HCT116 (cell line): Measurements from ENCODE around the gene HCST. TPM values are rescaled to one million over a fixed set of nuclear protein-coding genes. Genes with fewer than 3 reads are reported as not detected.

Experiments used
- ATAC-seq: fragments of 200-7000 bp; cut with Tn5 transposase; 2 replicates; pipeline ENCODE4 v1.9.1; 2020; ENCODE audit warnings: mild to moderate bottlenecking, moderate library complexity
- BruUV-seq: library from RNA; stranded (reverse); fragments of 400-500 nt; replicated peaks from 2 replicates; lab custom pipeline; 2021; lab: Mats Ljungman, UMichigan
- CTCF ChIA-PET: fragments of 300-600 bp; sonication (Branson Sonifier 250); formaldehyde crosslinking; loops from one replicate; lab custom pipeline; 2021; ENCODE audit warnings: antibody characterized with exemption; lab: Charles Lee
- POLR2A ChIA-PET: fragments of 300-600, 350-600 bp; sonication (Branson Sonifier 250); formaldehyde crosslinking; loops from one replicate; lab custom pipeline; 2021; ENCODE audit warnings: antibody characterized with exemption; lab: Charles Lee
- RAD21 ChIA-PET, 2 experiments: fragments of 300-600 bp; sonication (Branson Sonifier 250); formaldehyde crosslinking; loops; one replicate each; lab custom pipeline; 2023; ENCODE audit warnings: low total read pairs in 2 of 2; ENCODE audit not compliant: uncharacterized antibody in 2 of 2, unreplicated experiment in 2 of 2, low non-redundant PET in 1 of 2; lab: Charles Lee
- DNase-seq: peaks from one replicate; pipeline ENCODE4 v3.0.0-alpha.2; 2010; ENCODE audit warnings: low read depth, low spot score
- H2AFZ ChIP-seq: fragments of 200-600 bp; shearing (Covaris generic), sonication (generic); 2 replicates; pipeline ENCODE4 v1.6.1; 2017; ENCODE audit warnings: low read depth, mixed run types, mixed read lengths, antibody characterized with exemption, low read length; ENCODE audit not compliant: poor library complexity, severe bottlenecking
- H3K27ac ChIP-seq: 2 replicates; pipeline ENCODE4 v1.5.1; 2012; ENCODE audit warnings: low read depth, low read length
- H3K27me3 ChIP-seq: fragments of 200-600 bp; sonication (generic); 2 replicates; pipeline ENCODE4 v1.6.1; 2016; ENCODE audit warnings: mixed run types, low read length, mixed read lengths; ENCODE audit not compliant: insufficient read depth
- H3K36me3 ChIP-seq, 2 experiments: fragments of 200-500 bp in 1 of 2; fragments of 200-600 bp in 1 of 2; sonication (Bioruptor generic) in 1 of 2; sonication (generic) in 1 of 2; 2 replicates each; pipeline versions ENCODE4 v1.5.1 to v1.6.1; 2014 to 2016; ENCODE audit warnings: low read length in 2 of 2, inconsistent platforms in 1 of 2, mixed read lengths in 1 of 2, mixed run types in 1 of 2; ENCODE audit not compliant: insufficient read depth in 2 of 2, control insufficient read depth in 1 of 2
- H3K4me1 ChIP-seq, 2 experiments: fragments of 200-600 bp in 1 of 2; sonication (generic) in 1 of 2; 2 replicates each; pipeline versions ENCODE4 v1.5.1 to v1.6.1; 2012 to 2017; ENCODE audit warnings: low read length in 2 of 2, inconsistent platforms in 1 of 2, mild to moderate bottlenecking in 1 of 2, mixed read lengths in 1 of 2, mixed run types in 1 of 2, moderate library complexity in 1 of 2; ENCODE audit not compliant: insufficient read depth in 2 of 2, control insufficient read depth in 1 of 2
- H3K4me2 ChIP-seq: fragments of 200-600 bp; sonication (generic); 2 replicates; pipeline ENCODE4 v1.6.1; 2017; ENCODE audit warnings: mixed run types, low read length, mixed read lengths
- H3K4me3 ChIP-seq, 2 experiments: fragments of 200-600 bp in 1 of 2; sonication (generic) in 1 of 2; replicated peaks in 1 of 2; 2 replicates each; pipeline ENCODE4 v1.5.1; 2011 to 2016; ENCODE audit warnings: low read length in 2 of 2, control low read depth in 1 of 2, low read depth in 1 of 2, mild to moderate bottlenecking in 1 of 2, mixed read lengths in 1 of 2, mixed run types in 1 of 2
- H3K79me2 ChIP-seq: fragments of 200-600 bp; sonication (generic); 2 replicates; pipeline ENCODE4 v1.6.1; 2017; ENCODE audit warnings: mild to moderate bottlenecking, mixed run types, low read length, moderate library complexity, mixed read lengths; ENCODE audit not compliant: insufficient read depth
- H3K9ac ChIP-seq: fragments of 200-600 bp; sonication (generic); 2 replicates; pipeline ENCODE4 v1.6.1; 2016; ENCODE audit warnings: low read length, mixed read lengths
- H3K9me2 ChIP-seq: fragments of 200-600 bp; sonication (generic), shearing (Covaris generic); 2 replicates; pipeline ENCODE4 v1.6.1; 2017; ENCODE audit warnings: mixed run types, mild to moderate bottlenecking, moderate library complexity; ENCODE audit not compliant: insufficient read depth
- H3K9me3 ChIP-seq, 2 experiments: fragments of 200-500 bp in 1 of 2; fragments of 200-600 bp in 1 of 2; sonication (Bioruptor generic) in 1 of 2; sonication (generic) in 1 of 2; 2 replicates each; pipeline ENCODE4 v1.6.1; 2014 to 2017; ENCODE audit warnings: low read length in 2 of 2, mixed read lengths in 2 of 2, inconsistent platforms in 1 of 2, low read depth in 1 of 2, mild to moderate bottlenecking in 1 of 2, mixed run types in 1 of 2, moderate library complexity in 1 of 2; ENCODE audit not compliant: control insufficient read depth in 1 of 2, insufficient read depth in 1 of 2
- H4K20me1 ChIP-seq: fragments of 200-600 bp; sonication (generic), shearing (Covaris generic); 2 replicates; pipeline ENCODE4 v1.6.1; 2017; ENCODE audit warnings: mixed run types, mild to moderate bottlenecking, moderate library complexity; ENCODE audit not compliant: insufficient read depth
- CBX3 ChIP-seq: IDR thresholded peaks from 2 replicates; pipeline ENCODE4 v1.6.1; 2012; ENCODE audit warnings: low read depth
- ELF1 ChIP-seq: IDR thresholded peaks from 2 replicates; pipeline ENCODE4 v1.6.1; 2012; ENCODE audit warnings: low read depth, borderline replicate concordance
- EZH2phosphoT487 ChIP-seq: fragments of 200-600 bp; IDR thresholded peaks from 2 replicates; pipeline ENCODE4 v1.6.1; 2018; ENCODE audit warnings: antibody characterized with exemption, borderline replicate concordance
- SRF ChIP-seq: IDR thresholded peaks from 2 replicates; pipeline ENCODE4 v1.6.1; 2012; ENCODE audit warnings: low read depth
- YY1 ChIP-seq: IDR thresholded peaks from 2 replicates; pipeline ENCODE4 v1.6.1; 2011; ENCODE audit warnings: low read length, low read depth, moderate library complexity, mild to moderate bottlenecking; ENCODE audit not compliant: insufficient replicate concordance; ENCODE audit errors: extremely low read depth
- ZFX ChIP-seq: fragments of 450-650 bp; IDR thresholded peaks from 2 replicates; pipeline ENCODE4 v1.6.1; 2017
- intact Hi-C: fragments of 100-400 bp; cut with micrococcal nuclease; formaldehyde crosslinking; loops from 2 replicates; pipeline ENCODE4 v1.10.0; 2022
- total RNA-seq: library from RNA; stranded (reverse); gene quantifications from one replicate; pipeline ENCODE4 v1.2.1, GENCODE V29; 2021; ENCODE audit not compliant: unreplicated experiment
- TF ChIP-seq, protein P1 (sequence below): IDR thresholded peaks from 2 replicates; pipeline ENCODE4 v1.6.1; 2012; ENCODE audit warnings: low read depth
- TF ChIP-seq, protein P2 (sequence below), 3 experiments: fragments of 200-600 bp in 1 of 3; sonication (generic) in 1 of 3; IDR thresholded peaks in 2 of 3; conservative IDR thresholded peaks in 1 of 3; 2 replicates each; pipeline ENCODE4 v1.5.1; 2012 to 2017; ENCODE audit warnings: low read depth in 2 of 3, low read length in 2 of 3, antibody characterized with exemption in 1 of 3, borderline replicate concordance in 1 of 3, control low read depth in 1 of 3, mild to moderate bottlenecking in 1 of 3, mixed read lengths in 1 of 3, mixed run types in 1 of 3, moderate library complexity in 1 of 3; ENCODE audit not compliant: insufficient read depth in 1 of 3

Gene HCST
- total RNA-seq, 1 experiment from 2014 or later, result 1.2 TPM

DNA sequence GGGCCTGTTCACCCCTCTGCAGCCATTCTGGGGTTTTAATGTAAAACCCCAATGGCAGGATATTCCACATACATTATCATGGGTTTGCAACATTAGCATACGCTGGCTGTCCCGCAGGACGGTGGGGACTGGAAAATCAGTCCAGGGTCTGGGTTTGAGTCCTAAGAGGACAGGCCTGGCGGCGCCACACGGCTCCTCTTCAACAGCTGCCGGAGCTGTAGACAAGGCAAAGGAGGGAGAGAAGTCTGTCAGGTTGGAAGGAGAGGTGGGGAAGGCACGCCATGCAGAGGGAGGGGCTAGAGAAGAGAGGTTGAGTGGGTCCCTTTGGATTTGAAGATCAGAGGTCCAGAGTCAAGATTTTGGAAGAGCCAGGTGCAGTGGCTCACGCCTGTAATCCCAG, 13.9 kb upstream of the HCST start:
- CTCF ChIA-PET, result interaction anchor here (1.4 kb wide), 1 partner anchor 44 kb away, joined by 3 read pairs; no protein-coding TSS in a partner anchor
- no peaks in the 10 kb centered on the region for H3K9me3 ChIP-seq
- peaks cover 24 to 40% of the 10 kb centered on the region in 2 experiments; a peak in 3 of 4 replicates for H3K36me3 ChIP-seq
- intact Hi-C loops, result loop anchor here (10.0 kb wide), 1 partner anchor 166 kb away; the partner anchor contains the start of genes THAP8 and WDR62
- no peak overlapping the region for H3K4me3 ChIP-seq
- no peaks in the 10 kb centered on the region for H4K20me1 ChIP-seq
- TF ChIP-seq YY1 (no peak), CBX3 (no peak), ELF1 (no peak), EZH2phosphoT487 (no peak), ZFX (no peak), SRF (no peak)
- TF ChIP-seq, protein P1, sequence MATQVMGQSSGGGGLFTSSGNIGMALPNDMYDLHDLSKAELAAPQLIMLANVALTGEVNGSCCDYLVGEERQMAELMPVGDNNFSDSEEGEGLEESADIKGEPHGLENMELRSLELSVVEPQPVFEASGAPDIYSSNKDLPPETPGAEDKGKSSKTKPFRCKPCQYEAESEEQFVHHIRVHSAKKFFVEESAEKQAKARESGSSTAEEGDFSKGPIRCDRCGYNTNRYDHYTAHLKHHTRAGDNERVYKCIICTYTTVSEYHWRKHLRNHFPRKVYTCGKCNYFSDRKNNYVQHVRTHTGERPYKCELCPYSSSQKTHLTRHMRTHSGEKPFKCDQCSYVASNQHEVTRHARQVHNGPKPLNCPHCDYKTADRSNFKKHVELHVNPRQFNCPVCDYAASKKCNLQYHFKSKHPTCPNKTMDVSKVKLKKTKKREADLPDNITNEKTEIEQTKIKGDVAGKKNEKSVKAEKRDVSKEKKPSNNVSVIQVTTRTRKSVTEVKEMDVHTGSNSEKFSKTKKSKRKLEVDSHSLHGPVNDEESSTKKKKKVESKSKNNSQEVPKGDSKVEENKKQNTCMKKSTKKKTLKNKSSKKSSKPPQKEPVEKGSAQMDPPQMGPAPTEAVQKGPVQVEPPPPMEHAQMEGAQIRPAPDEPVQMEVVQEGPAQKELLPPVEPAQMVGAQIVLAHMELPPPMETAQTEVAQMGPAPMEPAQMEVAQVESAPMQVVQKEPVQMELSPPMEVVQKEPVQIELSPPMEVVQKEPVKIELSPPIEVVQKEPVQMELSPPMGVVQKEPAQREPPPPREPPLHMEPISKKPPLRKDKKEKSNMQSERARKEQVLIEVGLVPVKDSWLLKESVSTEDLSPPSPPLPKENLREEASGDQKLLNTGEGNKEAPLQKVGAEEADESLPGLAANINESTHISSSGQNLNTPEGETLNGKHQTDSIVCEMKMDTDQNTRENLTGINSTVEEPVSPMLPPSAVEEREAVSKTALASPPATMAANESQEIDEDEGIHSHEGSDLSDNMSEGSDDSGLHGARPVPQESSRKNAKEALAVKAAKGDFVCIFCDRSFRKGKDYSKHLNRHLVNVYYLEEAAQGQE, result no peak
- TF ChIP-seq, protein P2, sequence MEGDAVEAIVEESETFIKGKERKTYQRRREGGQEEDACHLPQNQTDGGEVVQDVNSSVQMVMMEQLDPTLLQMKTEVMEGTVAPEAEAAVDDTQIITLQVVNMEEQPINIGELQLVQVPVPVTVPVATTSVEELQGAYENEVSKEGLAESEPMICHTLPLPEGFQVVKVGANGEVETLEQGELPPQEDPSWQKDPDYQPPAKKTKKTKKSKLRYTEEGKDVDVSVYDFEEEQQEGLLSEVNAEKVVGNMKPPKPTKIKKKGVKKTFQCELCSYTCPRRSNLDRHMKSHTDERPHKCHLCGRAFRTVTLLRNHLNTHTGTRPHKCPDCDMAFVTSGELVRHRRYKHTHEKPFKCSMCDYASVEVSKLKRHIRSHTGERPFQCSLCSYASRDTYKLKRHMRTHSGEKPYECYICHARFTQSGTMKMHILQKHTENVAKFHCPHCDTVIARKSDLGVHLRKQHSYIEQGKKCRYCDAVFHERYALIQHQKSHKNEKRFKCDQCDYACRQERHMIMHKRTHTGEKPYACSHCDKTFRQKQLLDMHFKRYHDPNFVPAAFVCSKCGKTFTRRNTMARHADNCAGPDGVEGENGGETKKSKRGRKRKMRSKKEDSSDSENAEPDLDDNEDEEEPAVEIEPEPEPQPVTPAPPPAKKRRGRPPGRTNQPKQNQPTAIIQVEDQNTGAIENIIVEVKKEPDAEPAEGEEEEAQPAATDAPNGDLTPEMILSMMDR (IDR thresholded peaks at IDR 0.05 in 2 of 3, conservative IDR thresholded peaks at IDR 0.05 in 1 of 3; ENCODE audit: borderline replicate concordance in 1 of 3, insufficient read depth in 1 of 3, low read depth in 2 of 3, low read length in 2 of 3), result no peak
- TF ChIP-seq, all 23 proteins: peak for 0
- no peaks in the 10 kb centered on the region for H3K27me3 ChIP-seq
- H2AFZ ChIP-seq, result no peak overlapping the region
- H3K27ac ChIP-seq, result no peak overlapping the region
- H3K9ac ChIP-seq, result no peak overlapping the region
- H3K79me2 ChIP-seq, result no peaks in the 10 kb centered on the region
- BruUV-seq, result no TSS peak
- ATAC-seq (no peak), DNase-seq (no peak)
- no peaks in the 10 kb centered on the region for H3K9me2 ChIP-seq
- POLR2A ChIA-PET, result no interaction called here
- RAD21 ChIA-PET, result no interaction called here
- H3K4me1 ChIP-seq, result no peaks in the 10 kb centered on the region
- no peak overlapping the region for H3K4me2 ChIP-seq
